Panc1 (cell line): Measurements from ENCODE around the gene TMEM109. TPM values are rescaled to one million over a fixed set of nuclear protein-coding genes. Genes with fewer than 3 reads are reported as not detected.

Source experiments
- ATAC-seq: fragments of 200-7000 bp; cut with Tn5 transposase; 2 replicates; pipeline ENCODE4 v1.9.1; 2020; ENCODE audit warnings: mild to moderate bottlenecking, moderate library complexity
- BruUV-seq: library from RNA; stranded (reverse); fragments of 400-500 nt; replicated peaks from 2 replicates; lab custom pipeline; 2021; lab: Mats Ljungman, UMichigan
- CTCF ChIA-PET: fragments of 300-600 bp; sonication (Branson Sonifier 250); formaldehyde crosslinking; loops from one replicate; lab custom pipeline; 2022; ENCODE audit warnings: antibody characterized with exemption; lab: Charles Lee
- POLR2A ChIA-PET: fragments of 300-600 bp; sonication (Branson Sonifier 250); formaldehyde crosslinking; loops from one replicate; lab custom pipeline; 2022; ENCODE audit warnings: antibody characterized with exemption; lab: Charles Lee
- DNase-seq: peaks from one replicate; pipeline ENCODE4 v3.0.0-alpha.2; 2010; ENCODE audit warnings: low read depth, low spot score
- H3K27ac ChIP-seq: 2 replicates; pipeline ENCODE4 v1.5.1; 2011; ENCODE audit warnings: mild to moderate bottlenecking, low read length, inconsistent platforms
- H3K27me3 ChIP-seq: fragments of 200-500 bp; sonication (Bioruptor generic); 2 replicates; pipeline ENCODE4 v1.6.0; 2014; ENCODE audit warnings: low read length, inconsistent platforms; ENCODE audit not compliant: control insufficient read depth, insufficient read depth
- H3K36me3 ChIP-seq: fragments of 200-500 bp; sonication (Bioruptor generic); 2 replicates; pipeline ENCODE4 v1.5.1; 2014; ENCODE audit warnings: inconsistent platforms, mild to moderate bottlenecking, low read length, moderate library complexity; ENCODE audit not compliant: control insufficient read depth, insufficient read depth
- H3K4me1 ChIP-seq: 2 replicates; pipeline ENCODE4 v1.5.1; 2011; ENCODE audit warnings: inconsistent platforms, mild to moderate bottlenecking, low read length, moderate library complexity; ENCODE audit not compliant: control insufficient read depth, insufficient read depth
- H3K4me3 ChIP-seq, 2 experiments: 2 replicates each; pipeline ENCODE4 v1.5.1; 2011 to 2012; ENCODE audit warnings: low read depth in 2 of 2, low read length in 2 of 2, mild to moderate bottlenecking in 2 of 2, inconsistent platforms in 1 of 2, moderate library complexity in 1 of 2
- H3K9me3 ChIP-seq: fragments of 200-500 bp; sonication (Bioruptor generic); 2 replicates; pipeline ENCODE4 v1.5.1; 2014; ENCODE audit warnings: low read depth, mild to moderate bottlenecking, inconsistent platforms, low read length, moderate library complexity; ENCODE audit not compliant: control insufficient read depth, insufficient read depth
- POLR2AphosphoS5 ChIP-seq: IDR thresholded peaks from 2 replicates; pipeline ENCODE4 v1.6.1; 2012; ENCODE audit warnings: mild to moderate bottlenecking, low read depth, low read length, moderate library complexity
- SIN3A ChIP-seq: IDR thresholded peaks from 2 replicates; pipeline ENCODE4 v1.6.1; 2012; ENCODE audit warnings: low read depth, mild to moderate bottlenecking, low read length, moderate library complexity, borderline replicate concordance; ENCODE audit not compliant: insufficient read depth
- TCF7L2 ChIP-seq: IDR thresholded peaks from 2 replicates; pipeline ENCODE4 v1.6.1; 2011; ENCODE audit warnings: mild to moderate bottlenecking, low read depth, low read length, inconsistent platforms
- in situ Hi-C: cut with HindIII; loops from 2 replicates; pipeline ENCODE4 v1.10.0; 2016; ENCODE audit warnings: low sequenced_read_pairs, low pct_unique_long_range_greater_than_20kb
- intact Hi-C: fragments of 100-400 bp; cut with micrococcal nuclease; formaldehyde crosslinking; loops from one replicate; pipeline ENCODE4 v1.10.0; 2022; ENCODE audit not compliant: unreplicated experiment
- total RNA-seq: library from RNA; stranded (reverse); gene quantifications from one replicate; pipeline ENCODE4 v1.2.1, GENCODE V29; 2021; ENCODE audit not compliant: unreplicated experiment
- TF ChIP-seq, protein P1 (sequence below): fragments of 450-650 bp; IDR thresholded peaks from 2 replicates; pipeline ENCODE4 v1.5.1; 2017; ENCODE audit warnings: mild to moderate bottlenecking
- TF ChIP-seq, protein P2 (sequence below), 2 experiments: IDR thresholded peaks; 2 replicates each; pipeline ENCODE4 v1.6.1; 2011 to 2012; ENCODE audit warnings: low read depth in 2 of 2, control low read depth in 1 of 2, low read length in 1 of 2, mild to moderate bottlenecking in 1 of 2, moderate library complexity in 1 of 2; ENCODE audit not compliant: insufficient read depth in 1 of 2

TMEM109 gene
- total RNA-seq, 1 experiment from 2014 or later: 91.8 TPM

GRCh38 chr11:60925868-60926267, 11.9 kb downstream of the TMEM109 start:
- H3K27me3 ChIP-seq: no peaks in the 10 kb centered on the region
- in situ Hi-C loops: no loop called here
- ChIA-PET POLR2A (no interaction called here), CTCF (interaction anchor here (0.6 kb wide), 1 partner anchor 188 kb away, joined by 3 read pairs; no protein-coding TSS in a partner anchor)
- H3K36me3 ChIP-seq: no peaks in the 10 kb centered on the region; the same call in 1 of the 2 replicates
- peak overlapping the region; percentile 67 to 75; a peak in 3 of 4 replicates for H3K4me3 ChIP-seq
- TF ChIP-seq, protein P1, sequence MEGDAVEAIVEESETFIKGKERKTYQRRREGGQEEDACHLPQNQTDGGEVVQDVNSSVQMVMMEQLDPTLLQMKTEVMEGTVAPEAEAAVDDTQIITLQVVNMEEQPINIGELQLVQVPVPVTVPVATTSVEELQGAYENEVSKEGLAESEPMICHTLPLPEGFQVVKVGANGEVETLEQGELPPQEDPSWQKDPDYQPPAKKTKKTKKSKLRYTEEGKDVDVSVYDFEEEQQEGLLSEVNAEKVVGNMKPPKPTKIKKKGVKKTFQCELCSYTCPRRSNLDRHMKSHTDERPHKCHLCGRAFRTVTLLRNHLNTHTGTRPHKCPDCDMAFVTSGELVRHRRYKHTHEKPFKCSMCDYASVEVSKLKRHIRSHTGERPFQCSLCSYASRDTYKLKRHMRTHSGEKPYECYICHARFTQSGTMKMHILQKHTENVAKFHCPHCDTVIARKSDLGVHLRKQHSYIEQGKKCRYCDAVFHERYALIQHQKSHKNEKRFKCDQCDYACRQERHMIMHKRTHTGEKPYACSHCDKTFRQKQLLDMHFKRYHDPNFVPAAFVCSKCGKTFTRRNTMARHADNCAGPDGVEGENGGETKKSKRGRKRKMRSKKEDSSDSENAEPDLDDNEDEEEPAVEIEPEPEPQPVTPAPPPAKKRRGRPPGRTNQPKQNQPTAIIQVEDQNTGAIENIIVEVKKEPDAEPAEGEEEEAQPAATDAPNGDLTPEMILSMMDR: no peak
- TF ChIP-seq, protein P2, sequence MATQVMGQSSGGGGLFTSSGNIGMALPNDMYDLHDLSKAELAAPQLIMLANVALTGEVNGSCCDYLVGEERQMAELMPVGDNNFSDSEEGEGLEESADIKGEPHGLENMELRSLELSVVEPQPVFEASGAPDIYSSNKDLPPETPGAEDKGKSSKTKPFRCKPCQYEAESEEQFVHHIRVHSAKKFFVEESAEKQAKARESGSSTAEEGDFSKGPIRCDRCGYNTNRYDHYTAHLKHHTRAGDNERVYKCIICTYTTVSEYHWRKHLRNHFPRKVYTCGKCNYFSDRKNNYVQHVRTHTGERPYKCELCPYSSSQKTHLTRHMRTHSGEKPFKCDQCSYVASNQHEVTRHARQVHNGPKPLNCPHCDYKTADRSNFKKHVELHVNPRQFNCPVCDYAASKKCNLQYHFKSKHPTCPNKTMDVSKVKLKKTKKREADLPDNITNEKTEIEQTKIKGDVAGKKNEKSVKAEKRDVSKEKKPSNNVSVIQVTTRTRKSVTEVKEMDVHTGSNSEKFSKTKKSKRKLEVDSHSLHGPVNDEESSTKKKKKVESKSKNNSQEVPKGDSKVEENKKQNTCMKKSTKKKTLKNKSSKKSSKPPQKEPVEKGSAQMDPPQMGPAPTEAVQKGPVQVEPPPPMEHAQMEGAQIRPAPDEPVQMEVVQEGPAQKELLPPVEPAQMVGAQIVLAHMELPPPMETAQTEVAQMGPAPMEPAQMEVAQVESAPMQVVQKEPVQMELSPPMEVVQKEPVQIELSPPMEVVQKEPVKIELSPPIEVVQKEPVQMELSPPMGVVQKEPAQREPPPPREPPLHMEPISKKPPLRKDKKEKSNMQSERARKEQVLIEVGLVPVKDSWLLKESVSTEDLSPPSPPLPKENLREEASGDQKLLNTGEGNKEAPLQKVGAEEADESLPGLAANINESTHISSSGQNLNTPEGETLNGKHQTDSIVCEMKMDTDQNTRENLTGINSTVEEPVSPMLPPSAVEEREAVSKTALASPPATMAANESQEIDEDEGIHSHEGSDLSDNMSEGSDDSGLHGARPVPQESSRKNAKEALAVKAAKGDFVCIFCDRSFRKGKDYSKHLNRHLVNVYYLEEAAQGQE (IDR thresholded peaks at IDR 0.05; ENCODE audit: insufficient read depth in 1 of 2, low read depth in 2 of 2, low read length in 1 of 2): no peak
- TF ChIP-seq POLR2AphosphoS5 (no peak), SIN3A (no peak), TCF7L2 (no peak)
- DNase-seq (no peak), ATAC-seq (peak; percentile 23)
- H3K4me1 ChIP-seq: peaks cover 18% of the 10 kb centered on the region
- TSS peak; percentile 76 for BruUV-seq
- no peaks in the 10 kb centered on the region for H3K9me3 ChIP-seq
- peak overlapping the region; percentile 77 for H3K27ac ChIP-seq
- intact Hi-C loops: no loop called here

DNA sequence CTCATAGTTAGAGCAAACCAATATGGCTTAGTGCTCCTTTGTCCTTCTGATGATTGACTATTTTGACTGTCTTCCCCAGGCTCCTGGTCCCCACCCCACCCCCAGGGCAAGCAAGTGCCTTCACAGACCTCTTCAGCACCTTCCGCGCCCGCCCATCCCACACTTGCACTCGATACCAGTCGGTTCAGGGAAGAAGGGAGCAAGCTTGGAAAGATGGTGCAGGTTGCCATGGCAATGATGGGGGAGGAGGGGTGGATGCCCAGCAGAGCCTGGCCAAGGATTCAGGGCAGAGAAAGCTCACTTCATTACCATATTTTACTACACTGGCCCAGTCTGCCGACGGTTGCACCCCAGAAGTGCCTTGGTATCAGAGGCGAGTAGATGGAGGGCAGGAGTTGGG, 12.5 kb downstream of the TMEM109 start:
- H3K4me1 ChIP-seq: peaks cover 18% of the 10 kb centered on the region
- intact Hi-C loops: no loop called here
- in situ Hi-C loops: no loop called here
- ChIA-PET POLR2A (interaction anchor here (0.6 kb wide), 1 partner anchor 215 kb away, joined by 3 read pairs; no protein-coding TSS in a partner anchor), CTCF (interaction anchor here (0.5 kb wide), 1 partner anchor 217 kb away, joined by 3 read pairs; no protein-coding TSS in a partner anchor)
- BruUV-seq: no TSS peak
- ATAC-seq (no peak), DNase-seq (no peak)
- H3K9me3 ChIP-seq: no peaks in the 10 kb centered on the region
- no peak for TF ChIP-seq SIN3A
- TF ChIP-seq POLR2AphosphoS5: no peak
- TF ChIP-seq, protein P2 (IDR thresholded peaks at IDR 0.05; ENCODE audit: insufficient read depth in 1 of 2, low read depth in 2 of 2, low read length in 1 of 2): no peak
- no peak for TF ChIP-seq TCF7L2
- TF ChIP-seq, protein P1: no peak
- H3K4me3 ChIP-seq: no peak overlapping the region
- H3K27me3 ChIP-seq: no peaks in the 10 kb centered on the region
- H3K27ac ChIP-seq: no peak overlapping the region
- no peaks in the 10 kb centered on the region; the same call in 1 of the 2 replicates for H3K36me3 ChIP-seq
